GM20000 (cell line): ENCODE measurements around the gene AVL9.
"Not testable (repeated sequence)": the region's sequence is repeated elsewhere in the genome, so short reads cannot be mapped to it uniquely, and the experiment has no call there.

Source experiments
- DNase-seq: peaks from one replicate; pipeline ENCODE4 v3.0.0; 2012; ENCODE audit warnings: low spot score
- TF ChIP-seq, protein P1 (sequence below): IDR thresholded peaks from 2 replicates; pipeline ENCODE4 v1.5.1; 2012; ENCODE audit warnings: mild to moderate bottlenecking, control low read depth; ENCODE audit errors: extremely low read depth, missing control alignments

The AVL9 gene

GRCh38 chr7:32479574-32480200, 15.6 kb upstream of the AVL9 start:
- TF ChIP-seq, protein P1, sequence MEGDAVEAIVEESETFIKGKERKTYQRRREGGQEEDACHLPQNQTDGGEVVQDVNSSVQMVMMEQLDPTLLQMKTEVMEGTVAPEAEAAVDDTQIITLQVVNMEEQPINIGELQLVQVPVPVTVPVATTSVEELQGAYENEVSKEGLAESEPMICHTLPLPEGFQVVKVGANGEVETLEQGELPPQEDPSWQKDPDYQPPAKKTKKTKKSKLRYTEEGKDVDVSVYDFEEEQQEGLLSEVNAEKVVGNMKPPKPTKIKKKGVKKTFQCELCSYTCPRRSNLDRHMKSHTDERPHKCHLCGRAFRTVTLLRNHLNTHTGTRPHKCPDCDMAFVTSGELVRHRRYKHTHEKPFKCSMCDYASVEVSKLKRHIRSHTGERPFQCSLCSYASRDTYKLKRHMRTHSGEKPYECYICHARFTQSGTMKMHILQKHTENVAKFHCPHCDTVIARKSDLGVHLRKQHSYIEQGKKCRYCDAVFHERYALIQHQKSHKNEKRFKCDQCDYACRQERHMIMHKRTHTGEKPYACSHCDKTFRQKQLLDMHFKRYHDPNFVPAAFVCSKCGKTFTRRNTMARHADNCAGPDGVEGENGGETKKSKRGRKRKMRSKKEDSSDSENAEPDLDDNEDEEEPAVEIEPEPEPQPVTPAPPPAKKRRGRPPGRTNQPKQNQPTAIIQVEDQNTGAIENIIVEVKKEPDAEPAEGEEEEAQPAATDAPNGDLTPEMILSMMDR, result peak; percentile 67
- DNase-seq, result peak; percentile 49

GRCh38 chr7:32481176-32481575, 14.1 kb upstream of the AVL9 start:
- no peak for DNase-seq
- TF ChIP-seq, protein P1, result no peak

- TF ChIP-seq, protein P1, result no peak
- DNase-seq, result no peak
Observed at GRCh38 chr7:32481921-32482320, 13.4 kb upstream of the AVL9 start.

GRCh38 chr7:32489788-32490126, 5.5 kb upstream of the AVL9 start:
- TF ChIP-seq, protein P1, result no peak

GRCh38 chr7:32490127-32490796, 5.0 kb upstream of the AVL9 start, which contains the start of gene LSM5:
Gene LSM5, minus strand, starts transcription at chr7:32490380. Its CDS starts 15 bp downstream, at chr7:32490365.
- peak; percentile 79 for DNase-seq
- TF ChIP-seq, protein P1, result no peak

More at GRCh38 chr7:32489788-32490126, 5.5 kb upstream of the AVL9 start:
- no peak for DNase-seq

- TF ChIP-seq, protein P1, result no peak
- no peak for DNase-seq
Observed at GRCh38 chr7:32494946-32495297, 367 bp upstream of the AVL9 start.

GRCh38 chr7:32496052-32496813, 944 bp downstream of the AVL9 start:
- TF ChIP-seq, protein P1, result no peak
- no peak for DNase-seq

DNA sequence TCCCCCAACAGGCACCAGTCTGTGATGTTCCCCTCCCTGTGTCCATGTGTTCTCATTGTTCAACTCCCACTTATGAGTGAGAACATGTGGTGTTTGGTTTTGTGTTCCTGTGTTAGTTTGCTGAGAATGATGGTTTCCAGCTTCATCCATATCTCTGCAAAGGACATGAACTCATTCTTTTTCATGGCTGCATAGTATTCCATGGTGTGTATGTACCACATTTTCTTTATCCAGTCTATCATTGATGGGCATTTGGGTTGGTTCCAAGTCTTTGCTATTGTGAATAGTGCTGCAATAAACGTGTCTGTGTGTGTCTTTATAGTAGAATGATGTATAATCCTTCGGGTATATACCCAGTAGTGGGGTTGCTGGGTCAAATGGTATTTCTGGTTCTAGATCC, 4.5 kb downstream of the AVL9 start:
- not testable (repeated sequence) for DNase-seq

- DNase-seq, result not testable (repeated sequence)
Observed at GRCh38 chr7:32500216-32500615, 4.9 kb downstream of the AVL9 start.
